G401.6 (cell line): ENCODE data around the gene FASTK.

Experiments
- FAIRE-seq: peaks from 2 replicates; lab custom pipeline; 2012; peaks lifted over from hg19 to GRCh38; lab: Jason Lieb, UNC

The FASTK gene

GRCh38 chr7:151117565-151117964, 37.0 kb upstream of the FASTK start:
- FAIRE-seq: no peak

- FAIRE-seq: no peak
Observed at GRCh38 chr7:151116603-151117440, 36.2 kb upstream of the FASTK start.

GRCh38 chr7:151115836-151116418, 35.3 kb upstream of the FASTK start:
- FAIRE-seq: no peak

DNA sequence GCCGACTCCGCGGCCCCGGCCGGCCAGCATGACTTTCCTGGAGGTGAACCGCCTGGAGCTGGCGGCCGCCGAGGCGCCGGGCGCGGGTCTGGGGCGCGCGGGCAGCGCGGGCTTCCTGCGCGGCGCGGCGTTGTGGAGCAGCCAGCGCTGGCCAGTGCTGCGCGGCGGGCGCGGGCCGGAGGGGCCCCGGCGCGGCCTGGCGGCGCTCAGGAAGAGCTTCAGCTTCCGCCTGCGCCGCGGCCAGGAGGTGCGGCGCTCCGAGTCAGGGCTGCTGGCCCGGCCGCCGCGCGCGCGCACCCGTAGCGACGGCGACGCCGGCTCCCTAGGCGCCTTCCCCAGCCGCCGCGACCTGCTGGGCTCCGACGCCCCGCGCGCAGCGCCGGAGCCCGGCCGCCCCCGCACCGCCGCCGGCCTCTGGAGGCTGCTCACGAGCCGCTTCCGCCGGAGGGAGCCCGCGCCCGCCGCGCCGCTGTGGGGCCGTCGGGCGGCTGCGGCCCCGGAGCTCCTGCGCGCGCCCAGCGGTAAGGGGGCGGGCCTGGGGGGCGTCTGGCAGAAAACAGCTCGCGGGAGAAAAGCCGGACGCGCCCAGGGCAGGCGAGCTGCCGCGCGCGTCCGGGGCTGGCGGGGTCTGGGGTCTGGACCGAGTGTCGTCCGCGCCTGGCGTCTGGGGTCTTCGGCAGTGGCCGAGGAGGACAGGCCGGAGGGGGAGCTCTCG, 34.7 kb upstream of the FASTK start:
- FAIRE-seq: no peak

- no peak for FAIRE-seq
Observed at GRCh38 chr7:151114151-151115090, 33.8 kb upstream of the FASTK start.

DNA sequence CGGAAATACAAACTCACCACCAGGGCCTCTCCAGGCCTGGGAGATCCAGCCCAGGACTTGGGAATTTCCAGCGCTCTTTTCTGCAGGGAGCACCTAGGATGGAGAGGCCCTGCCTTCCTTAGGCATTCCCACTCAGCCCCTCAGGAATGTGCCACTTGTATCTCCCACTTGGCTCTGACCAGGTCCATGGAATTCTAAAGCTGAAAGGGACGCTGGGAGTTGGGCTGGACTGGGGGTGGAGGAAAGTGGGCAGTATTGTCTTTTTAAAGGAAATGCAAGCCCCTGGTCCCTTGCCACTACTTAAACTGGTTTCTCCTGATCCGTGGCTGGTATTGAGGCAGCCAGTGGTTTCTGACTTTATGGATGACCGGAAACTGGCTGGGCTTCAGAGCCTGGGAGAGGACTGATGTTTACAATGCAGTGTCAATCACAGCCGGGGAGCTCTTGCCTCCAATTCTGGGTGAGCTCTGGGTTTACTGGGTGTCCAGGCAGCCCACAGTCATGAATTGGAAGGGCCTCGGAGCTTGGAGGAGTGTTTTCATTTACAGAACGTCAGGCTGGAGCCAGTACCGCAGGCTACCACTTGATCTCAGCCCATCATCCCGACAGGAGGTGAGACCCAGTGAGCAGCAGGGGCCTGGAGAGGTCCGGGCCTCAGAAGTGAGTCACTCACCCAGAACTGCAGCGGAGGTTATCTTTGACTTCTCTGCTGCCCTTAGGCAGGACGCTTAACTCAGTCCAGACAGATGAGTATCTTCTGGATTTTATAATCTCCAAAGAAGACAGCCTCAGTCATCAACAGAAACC, 32.9 kb upstream of the FASTK start:
- FAIRE-seq: peak; percentile 90

- peak; percentile 28 for FAIRE-seq
Observed at GRCh38 chr7:151110941-151111645, 30.5 kb upstream of the FASTK start.

DNA sequence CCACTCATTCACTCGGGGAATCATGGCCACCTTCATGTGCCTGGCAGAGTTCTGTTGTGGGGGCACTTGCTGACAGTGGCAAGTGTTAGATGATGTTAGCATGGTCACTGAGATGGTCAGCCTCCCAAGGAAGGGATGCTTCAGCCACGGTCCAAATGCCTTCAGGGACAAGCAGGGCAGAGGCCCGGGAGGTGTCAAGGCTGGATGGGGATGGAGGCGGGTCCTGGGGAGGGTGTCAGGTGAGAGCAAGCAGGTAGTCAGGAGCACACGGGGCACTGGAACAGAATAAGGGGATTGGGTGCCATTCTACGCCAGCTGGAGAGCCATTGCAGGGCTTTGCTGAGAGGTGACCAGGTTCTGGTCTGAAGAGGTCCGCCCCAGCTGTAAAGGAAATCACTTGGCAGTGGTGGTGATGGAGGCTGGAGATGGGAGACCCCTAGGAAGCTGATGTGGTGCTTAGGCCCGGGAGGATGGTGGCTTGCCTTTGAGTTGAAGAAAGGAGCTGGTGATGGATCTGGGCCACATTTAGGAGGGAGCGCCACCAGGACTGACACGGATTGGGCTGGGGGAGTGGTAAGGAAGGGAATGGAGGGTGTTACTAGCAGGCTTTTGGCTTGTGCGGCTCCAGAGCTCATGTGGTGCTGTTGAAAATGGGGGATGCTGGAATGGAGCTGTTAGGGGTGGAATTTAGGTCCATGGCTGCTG, 29.8 kb upstream of the FASTK start:
- FAIRE-seq: no peak

- FAIRE-seq: no peak
Observed at GRCh38 chr7:151109094-151110048, 28.8 kb upstream of the FASTK start.

DNA sequence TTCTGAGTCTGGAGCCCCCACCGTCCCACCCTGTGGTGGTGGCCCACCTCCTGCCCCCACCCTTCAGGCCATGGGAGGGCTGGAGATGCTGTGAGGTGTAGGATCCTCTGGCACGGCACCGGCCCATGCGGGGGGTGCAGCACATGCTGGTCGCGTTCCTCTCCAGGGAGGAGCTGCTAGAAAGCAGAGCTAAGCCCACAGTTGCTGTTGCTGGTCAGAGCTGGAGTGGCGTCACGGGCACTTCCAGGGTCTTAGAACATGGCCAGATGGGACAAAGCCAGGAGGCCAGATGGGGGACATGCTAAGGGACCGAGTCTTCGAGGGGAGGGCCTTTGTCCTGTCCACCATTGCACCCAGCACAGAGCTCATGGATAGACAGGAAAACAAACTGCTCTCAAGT, 27.3 kb upstream of the FASTK start:
- no peak for FAIRE-seq

DNA sequence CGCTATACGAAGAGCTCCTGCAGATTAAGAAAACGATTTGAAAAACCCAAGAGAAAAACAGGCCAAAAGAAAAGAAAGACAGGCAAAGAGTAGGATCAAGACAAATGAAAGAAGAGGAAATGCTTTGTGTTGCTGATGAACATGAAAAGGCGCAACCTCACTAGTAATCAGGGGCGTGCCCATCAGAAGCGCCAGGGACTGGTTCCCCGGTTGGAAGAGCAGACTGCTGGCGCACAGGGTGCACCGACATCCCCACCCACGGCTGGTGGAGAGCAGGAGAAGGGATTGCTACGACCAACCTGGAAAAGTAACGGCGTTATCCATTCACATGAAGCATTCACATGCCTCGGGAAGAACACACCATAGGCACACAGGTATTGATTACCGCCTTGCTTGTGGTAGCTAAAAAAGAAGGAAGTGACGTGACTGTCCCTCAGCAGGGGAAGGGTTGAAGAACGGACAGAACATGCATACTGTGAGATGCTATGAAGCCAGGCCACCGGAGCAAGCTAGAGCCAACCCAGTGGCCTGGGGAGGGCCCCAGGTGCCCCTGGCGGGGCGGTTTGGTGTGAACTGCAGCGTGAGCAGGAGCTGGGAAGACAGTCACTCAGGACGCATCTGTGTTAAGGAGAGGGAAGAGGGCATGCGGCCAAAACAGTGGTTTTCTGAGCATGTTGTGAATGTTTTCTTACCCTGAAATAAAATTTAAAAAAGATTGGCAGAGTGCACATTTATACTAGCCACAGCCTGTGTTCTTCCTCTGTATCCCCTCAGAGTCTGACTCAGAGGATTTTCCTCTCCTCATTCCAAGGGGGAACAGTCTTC, 24.0 kb upstream of the FASTK start:
- FAIRE-seq: no peak

DNA sequence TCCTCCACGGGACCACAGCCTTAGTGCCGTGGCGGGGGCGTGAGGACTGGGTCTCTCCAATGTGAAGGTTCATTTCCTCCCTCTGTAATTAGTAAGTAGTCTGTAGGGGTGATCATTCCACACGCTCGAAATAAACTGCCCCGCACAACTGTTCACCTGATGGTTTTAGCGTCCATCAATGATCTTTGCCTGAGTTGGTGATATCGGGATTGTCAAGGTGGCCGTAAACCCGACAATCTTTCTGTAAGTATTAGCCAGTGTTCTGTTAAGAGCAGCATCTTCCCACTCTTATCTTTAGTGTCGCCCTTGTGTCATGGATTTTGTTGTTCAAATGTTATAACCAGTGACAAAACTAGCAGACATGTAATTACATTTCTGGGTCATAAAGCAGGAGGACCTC, 23.4 kb upstream of the FASTK start:
- FAIRE-seq: no peak

GRCh38 chr7:151102991-151103390, 22.4 kb upstream of the FASTK start:
- FAIRE-seq: no peak

- no peak for FAIRE-seq
Observed at GRCh38 chr7:151101621-151102396, 21.2 kb upstream of the FASTK start.

GRCh38 chr7:151100921-151101320, 20.3 kb upstream of the FASTK start:
- FAIRE-seq: no peak

DNA sequence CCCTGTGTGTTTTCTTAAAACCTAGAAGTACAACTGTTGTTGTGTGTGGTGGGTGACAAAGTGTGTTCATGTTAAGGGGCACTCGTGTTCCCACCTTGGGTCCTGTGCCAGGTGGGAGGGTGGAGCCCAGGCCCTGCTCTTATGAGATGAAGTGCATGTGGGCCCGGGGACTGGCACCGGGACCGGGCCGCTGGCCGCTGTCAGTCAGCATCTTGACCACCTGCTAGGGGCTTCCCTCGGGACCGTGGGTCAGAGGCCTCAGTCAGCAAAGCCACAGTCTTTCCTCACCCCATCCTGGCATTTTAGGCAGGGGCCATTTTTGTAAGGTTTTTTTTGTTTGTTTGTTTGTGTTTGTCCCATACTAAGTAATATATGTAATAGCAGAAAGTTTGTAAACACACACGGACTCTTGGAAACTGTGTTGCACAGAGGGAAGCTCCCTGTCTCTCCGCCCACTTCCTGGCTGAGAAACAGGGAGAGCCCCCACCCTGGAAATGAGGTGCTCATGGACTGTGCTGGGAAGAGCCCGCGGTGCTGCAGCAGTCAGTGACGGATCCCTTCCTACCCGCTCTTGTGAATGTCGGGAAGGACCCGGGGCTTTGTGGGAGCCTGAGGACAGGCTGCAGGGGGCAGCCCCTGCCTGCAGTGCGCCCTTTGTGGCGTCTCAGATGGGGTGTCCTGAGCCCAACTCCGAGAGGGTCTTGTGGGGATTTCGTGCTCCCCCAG, 19.0 kb upstream of the FASTK start:
- FAIRE-seq: no peak
